NOMO-1 (cell line): ENCODE data around the gene BORCS8.
"Not testable (repeated sequence)": the region's sequence is repeated elsewhere in the genome, so short reads cannot be mapped to it uniquely, and the experiment has no call there.

ENCODE experiments used
- DNase-seq, 2 experiments: peaks; one replicate each; lab custom pipeline; 2025; ENCODE audit not compliant: unreplicated experiment in 2 of 2; lab: John Stamatoyannopoulos, UW

BORCS8 gene

GRCh38 chr19:19185853-19186740, 5.9 kb downstream of the BORCS8 start:
- peak in 1 of 2 experiments; percentile 30 for DNase-seq

DNA sequence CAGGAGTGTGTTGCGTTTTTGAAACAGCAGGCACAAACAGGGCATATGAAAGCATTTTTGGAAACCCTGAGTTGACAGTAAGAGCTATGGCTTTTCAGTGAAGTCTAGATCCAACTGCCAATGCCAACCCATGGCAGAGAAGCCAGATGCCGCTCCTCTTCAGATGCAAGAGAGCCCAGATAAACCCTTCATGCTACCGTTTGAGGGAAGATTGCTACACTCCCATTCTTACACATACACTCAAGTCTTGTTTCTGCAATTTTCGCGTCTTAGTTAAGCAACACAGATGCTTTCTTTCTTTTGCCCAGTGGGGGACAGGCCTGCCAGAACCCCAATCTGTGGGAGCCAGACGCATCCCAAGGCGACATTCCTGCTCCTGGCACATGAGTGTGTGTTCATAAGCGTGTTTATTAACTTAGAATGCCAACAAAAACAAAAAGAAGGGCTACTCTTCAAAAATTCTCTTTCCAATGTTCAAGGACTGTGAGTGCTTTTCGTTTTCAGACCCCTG, 10.4 kb downstream of the BORCS8 start:
- DNase-seq = no peak

DNA sequence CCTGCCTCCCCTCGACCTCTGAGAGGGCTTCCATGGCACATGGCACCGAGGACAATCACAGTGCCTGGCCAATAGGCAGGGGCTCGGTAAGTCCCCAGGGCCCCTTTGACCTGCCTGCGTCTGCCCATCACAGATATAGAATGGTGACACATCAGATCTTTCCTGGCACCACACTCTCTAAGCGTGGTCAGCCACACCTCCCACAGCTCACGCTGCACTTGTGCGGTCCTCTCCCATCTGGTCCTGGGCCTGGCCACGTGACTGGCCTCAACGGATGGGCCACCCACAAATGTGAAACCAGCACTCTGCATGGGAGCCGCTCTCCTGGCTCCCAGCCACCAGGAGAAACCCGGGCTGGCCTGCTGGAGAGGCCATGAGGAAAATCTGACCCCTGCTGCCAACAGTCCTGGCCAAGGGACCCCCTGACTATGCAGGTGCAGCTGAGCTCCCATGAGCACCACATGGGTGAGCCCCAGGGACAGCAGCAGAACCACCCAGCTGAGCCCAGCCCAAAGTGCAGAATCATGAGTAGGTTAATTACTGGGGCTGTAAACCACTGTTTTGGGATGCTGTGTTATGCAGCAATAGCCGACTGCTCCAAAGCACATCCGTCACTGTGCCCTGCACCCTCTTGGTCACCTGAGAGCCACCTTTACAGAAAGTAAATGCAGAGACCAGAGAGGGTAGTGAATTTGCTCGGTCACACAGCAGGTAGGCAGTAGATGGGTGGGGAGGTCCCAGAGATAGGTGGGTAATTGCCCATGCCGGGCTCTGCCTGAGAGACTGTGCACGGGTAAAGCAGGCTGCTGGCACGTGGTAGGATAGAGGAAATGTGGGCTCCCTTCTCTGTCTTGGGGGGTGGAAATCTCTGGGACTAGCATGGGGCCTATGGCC, 12.2 kb downstream of the BORCS8 start:
- no peak for DNase-seq

DNA sequence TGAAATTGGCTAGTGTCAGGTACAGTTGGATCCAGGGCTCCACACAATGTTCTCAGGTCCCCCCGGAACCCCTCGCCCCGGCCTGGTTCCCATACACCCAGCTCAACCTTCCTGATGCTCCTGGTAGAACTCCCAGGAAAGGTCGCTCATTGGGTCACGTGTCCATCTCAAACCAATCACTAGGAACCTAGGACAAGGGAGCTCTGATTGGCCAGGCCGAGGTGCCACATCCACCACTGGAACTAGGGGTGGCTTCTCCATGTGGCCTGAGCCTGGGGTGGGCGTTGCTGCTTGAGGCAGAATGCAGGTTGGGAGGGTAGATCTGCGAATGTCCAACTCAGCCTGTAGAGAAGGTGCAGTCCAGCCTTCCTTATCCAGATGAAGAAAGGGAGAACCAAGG, 15.0 kb downstream of the BORCS8 start:
- DNase-seq = no peak

DNA sequence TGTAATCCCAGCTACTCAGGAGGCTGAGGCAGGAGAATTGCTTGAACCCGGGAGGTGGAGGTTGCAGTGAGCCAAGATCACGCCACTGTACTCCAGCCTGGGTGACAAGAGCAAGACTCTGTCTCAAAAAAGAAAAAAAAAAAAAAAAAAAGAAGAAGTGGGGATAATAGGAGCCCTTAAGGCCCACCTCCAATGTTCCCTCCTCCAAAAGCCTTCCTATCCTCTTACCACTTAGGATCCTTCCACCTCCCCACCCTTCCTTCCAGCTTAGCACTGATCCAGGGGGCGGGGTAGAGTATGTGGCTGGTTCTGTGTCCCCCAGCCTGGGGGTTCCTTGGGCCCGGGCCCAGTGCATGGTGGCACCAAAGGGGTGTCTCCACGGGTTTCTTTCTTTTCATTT, 18.7 kb downstream of the BORCS8 start:
- not testable (repeated sequence) for DNase-seq

- DNase-seq = peak; percentile 33 to 64
These were observed 20.0 kb downstream of the BORCS8 start for GRCh38 chr19:19171821-19172532.

GRCh38 chr19:19170873-19171672, 20.9 kb downstream of the BORCS8 start:
- DNase-seq = no peak

DNA sequence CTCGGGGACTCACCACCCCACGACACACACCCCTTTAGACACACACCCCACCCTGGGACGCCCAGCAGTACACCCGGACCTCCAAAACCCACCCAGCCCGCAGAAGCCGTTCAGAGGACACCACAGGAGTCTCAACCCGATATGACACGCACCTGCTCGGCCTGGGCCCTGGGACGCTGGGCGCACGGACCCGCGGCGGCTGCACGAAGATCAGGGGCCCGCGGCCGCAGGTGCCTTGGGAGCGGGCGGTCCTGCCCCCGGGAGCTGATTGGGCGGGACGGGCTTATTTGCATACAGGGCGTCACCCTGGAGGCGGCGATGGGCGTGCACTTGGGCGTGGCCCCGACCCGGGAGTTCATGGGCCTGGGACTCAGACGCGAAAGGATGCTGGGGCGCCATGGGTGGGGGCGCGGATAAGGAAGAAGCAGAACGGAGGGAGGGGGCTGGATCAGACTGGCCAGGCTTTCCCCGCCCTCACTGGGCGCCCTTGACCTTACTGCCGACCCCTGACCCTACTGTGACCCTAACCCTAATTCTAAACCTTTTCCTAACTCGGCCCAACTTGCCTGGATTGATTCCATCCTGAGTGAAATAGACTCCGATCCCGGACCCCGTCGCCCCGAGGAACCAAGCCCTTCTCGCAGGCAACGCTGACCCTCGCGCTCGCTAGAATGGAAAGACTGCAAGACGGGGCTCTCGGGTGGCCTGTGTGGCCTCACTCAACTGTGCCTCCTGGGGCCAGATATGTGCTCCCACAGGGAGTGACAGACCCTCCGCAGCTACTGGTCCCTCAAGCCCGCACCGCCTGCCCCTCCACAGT, 21.7 kb downstream of the BORCS8 start, which contains the start of gene MEF2B:
Gene MEF2B (minus strand): TSS at position 211 of the 820 bp plus-strand sequence. CDS start 19,528 bp downstream, outside the sequence.
- peak in 1 of 2 experiments; percentile 16 for DNase-seq

DNA sequence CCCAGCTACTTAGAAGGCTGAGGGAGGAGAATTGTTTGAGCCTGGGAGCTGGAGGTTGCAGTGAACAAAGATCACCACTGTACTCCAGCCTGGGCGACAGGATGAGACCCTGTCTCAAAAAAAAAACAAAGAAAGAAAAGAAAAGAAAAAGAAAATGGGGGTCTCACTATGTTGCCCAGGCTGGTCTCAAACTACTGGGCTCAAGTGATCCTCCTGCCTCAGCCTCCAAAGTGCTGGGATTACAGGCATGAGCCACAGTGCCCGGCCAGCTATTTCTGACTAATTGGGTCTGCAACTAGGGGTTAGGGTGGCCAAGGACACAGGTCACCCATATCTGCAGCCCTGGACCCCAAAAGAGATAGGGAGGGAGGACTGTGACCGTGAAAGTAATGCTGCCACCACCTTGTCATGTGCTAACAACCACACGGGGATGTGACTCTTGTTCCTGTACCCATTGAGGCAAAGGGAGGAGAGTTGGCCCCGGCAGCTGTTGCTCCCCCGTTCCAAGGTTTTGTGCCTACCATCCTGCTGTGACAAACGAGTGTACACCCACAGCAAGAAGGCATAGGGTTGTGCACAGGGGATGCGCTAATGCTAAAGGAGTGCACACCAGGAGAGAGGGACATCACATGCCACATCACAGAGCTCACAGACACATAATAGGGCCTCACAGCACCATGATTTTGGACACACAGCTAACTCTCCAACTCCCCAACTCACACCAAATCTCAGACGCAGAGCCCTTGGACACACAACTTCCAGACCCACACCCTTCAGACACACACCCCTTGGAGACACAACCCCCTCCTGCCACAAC, 22.5 kb downstream of the BORCS8 start:
- DNase-seq = no peak

- no peak for DNase-seq
These were observed 24.3 kb downstream of the BORCS8 start for GRCh38 chr19:19167612-19168011.

DNA sequence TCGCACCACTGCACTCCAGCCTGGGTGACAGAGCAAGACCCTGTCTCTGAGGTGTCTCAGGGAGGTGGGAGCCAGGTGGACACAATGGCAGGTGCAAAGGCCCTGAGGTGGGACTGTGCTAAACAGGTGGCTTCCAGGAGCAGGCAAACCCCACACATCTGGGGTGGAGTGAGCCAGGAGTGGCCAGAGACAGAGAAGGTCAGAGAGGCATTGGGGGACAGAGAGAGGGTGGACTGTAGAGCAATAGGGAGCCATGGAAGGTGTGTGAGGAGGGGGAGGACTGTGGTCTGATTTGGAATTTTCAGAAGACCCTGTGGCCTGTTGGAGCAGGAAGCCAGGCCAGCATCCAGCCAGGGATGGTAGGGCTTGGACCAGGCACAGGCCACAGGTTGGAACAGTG, 26.6 kb downstream of the BORCS8 start:
- no peak for DNase-seq

DNA sequence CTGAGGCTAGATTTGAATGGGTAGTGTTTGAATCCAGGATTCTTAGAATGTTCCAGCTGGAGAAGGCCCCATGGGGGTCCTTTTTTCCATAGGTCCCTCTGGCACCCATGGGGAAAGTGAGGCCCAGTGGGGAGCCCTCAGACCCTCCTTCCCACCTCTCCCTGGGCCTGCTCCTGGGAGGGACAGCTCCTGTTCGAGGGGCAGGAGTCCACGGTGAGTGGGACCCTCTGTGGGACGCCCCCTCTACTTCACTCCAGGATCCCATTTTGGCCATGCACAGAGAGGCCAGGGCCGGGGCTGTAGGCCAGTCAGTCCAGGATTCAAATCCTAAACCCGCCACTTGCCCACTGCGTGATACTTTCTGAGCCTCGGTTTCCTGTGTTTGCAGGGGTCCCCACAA, 29.5 kb downstream of the BORCS8 start:
- DNase-seq = no peak

- peak; percentile 11 to 22 for DNase-seq
These were observed 31.4 kb downstream of the BORCS8 start for GRCh38 chr19:19160461-19161035.

DNA sequence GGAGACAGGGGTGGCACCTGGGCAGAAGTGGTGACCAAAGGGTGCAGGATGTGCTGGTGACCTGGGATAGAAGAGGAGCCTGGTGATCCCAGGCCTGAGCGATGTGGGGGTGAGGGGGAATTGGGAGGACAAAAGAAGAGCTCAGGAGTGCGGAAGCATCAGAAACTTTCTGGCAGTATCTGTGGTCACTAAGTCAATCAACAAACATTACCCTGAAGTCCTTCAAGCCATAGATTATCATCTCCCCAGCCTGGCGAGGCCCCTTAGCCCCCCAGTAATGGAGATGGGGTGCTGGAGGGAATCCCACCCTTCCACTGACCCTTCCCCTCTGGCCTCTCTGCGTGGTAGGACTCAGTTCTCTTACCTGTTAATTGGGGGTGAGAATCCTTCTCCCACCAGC, 32.4 kb downstream of the BORCS8 start:
- no peak for DNase-seq

DNA sequence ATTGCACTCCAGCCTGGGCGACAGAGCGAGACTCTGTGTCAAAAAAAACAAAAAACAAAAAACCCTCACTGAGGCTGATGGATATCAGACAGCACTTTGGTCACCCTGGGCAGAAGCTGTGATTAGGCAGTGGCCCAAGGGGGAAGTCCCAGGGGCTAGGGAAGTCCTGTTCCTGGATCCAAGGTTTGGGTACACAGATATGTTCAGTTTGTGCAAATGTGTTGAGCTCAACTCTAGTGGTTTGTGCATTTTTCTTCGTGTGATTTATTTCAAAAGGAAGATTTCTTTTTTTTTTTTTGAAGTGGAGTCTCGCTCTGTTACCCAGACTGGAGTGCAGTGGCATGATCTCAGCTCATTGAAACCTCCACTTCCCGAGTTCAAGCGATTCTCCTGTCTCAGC, 34.1 kb downstream of the BORCS8 start:
- DNase-seq = no peak

- DNase-seq = no peak
These were observed 36.3 kb downstream of the BORCS8 start for GRCh38 chr19:19155495-19156219.
